SK-N-SH treated with all-trans-retinoic acid at 6 μM for 48 hours (cell line): ENCODE results near the gene ACKR4.
"Not testable (repeated sequence)": the region's sequence is repeated elsewhere in the genome, so short reads cannot be mapped to it uniquely, and the experiment has no call there.

Source experiments
- ATAC-seq: fragments of 200-7000 bp; cut with Tn5 transposase; 3 replicates; pipeline ENCODE4 v1.9.1; 2020; ENCODE audit warnings: mild to moderate bottlenecking, moderate library complexity
- BACH2 ChIP-seq: fragments of 250-450 bp; sonication (Bioruptor Pico); IDR thresholded peaks from 2 replicates; pipeline ENCODE4 v1.9.0; 2021; ENCODE audit warnings: mild to moderate bottlenecking, borderline replicate concordance
- CREB5 ChIP-seq: fragments of 250-450 bp; sonication (Bioruptor Pico); IDR thresholded peaks from 2 replicates; pipeline ENCODE4 v1.5.1; 2020; ENCODE audit warnings: low read depth, mild to moderate bottlenecking, moderate library complexity
- GLIS3 ChIP-seq: fragments of 250-450 bp; sonication (Bioruptor Pico); IDR thresholded peaks from 2 replicates; pipeline ENCODE4 v1.5.0; 2020; ENCODE audit warnings: mild to moderate bottlenecking, moderate library complexity
- ISL1 ChIP-seq: fragments of 250-450 bp; sonication (Bioruptor Pico); IDR thresholded peaks from 2 replicates; pipeline ENCODE4 v2.1.2; 2022; ENCODE audit warnings: mild to moderate bottlenecking, moderate library complexity
- PATZ1 ChIP-seq: fragments of 250-450 bp; sonication (Bioruptor Pico); IDR thresholded peaks from 2 replicates; pipeline ENCODE4 v1.8.0; 2020; ENCODE audit warnings: mild to moderate bottlenecking, moderate library complexity, borderline replicate concordance
- POU6F1 ChIP-seq: fragments of 250-450 bp; sonication (Bioruptor Pico); IDR thresholded peaks from 2 replicates; pipeline ENCODE4 v1.8.0; 2021; ENCODE audit warnings: low read depth, mild to moderate bottlenecking, moderate library complexity, borderline replicate concordance
- PPARA ChIP-seq: fragments of 250-450 bp; sonication (Bioruptor Pico); IDR thresholded peaks from 2 replicates; pipeline ENCODE4 v1.5.0; 2020; ENCODE audit warnings: mild to moderate bottlenecking, borderline replicate concordance
- RARB ChIP-seq: fragments of 250-450 bp; sonication (Bioruptor Pico); IDR thresholded peaks from 2 replicates; pipeline ENCODE4 v1.8.0; 2021; ENCODE audit warnings: mild to moderate bottlenecking, moderate library complexity
- SNAI2 ChIP-seq: fragments of 250-450 bp; sonication (Bioruptor Pico); IDR thresholded peaks from 2 replicates; pipeline ENCODE4 v1.5.0; 2020; ENCODE audit warnings: mild to moderate bottlenecking, moderate library complexity
- TCF4 ChIP-seq: fragments of 250-450 bp; sonication (Bioruptor Pico); IDR thresholded peaks from 2 replicates; pipeline ENCODE4 v1.8.0; 2021; ENCODE audit warnings: mild to moderate bottlenecking, moderate library complexity, borderline replicate concordance
- TSHZ2 ChIP-seq: fragments of 250-450 bp; sonication (Bioruptor Pico); IDR thresholded peaks from 2 replicates; pipeline ENCODE4 v1.5.0; 2020; ENCODE audit warnings: mild to moderate bottlenecking, moderate library complexity
- ZFP30 ChIP-seq: fragments of 450-650 bp; formaldehyde crosslinking; IDR thresholded peaks from 2 replicates; pipeline ENCODE4 v1.5.0; 2022; ENCODE audit warnings: mild to moderate bottlenecking, moderate library complexity
- ZNF565 ChIP-seq: fragments of 450-650 bp; formaldehyde crosslinking; conservative IDR thresholded peaks from 2 replicates; pipeline ENCODE4 v1.5.0; 2020; ENCODE audit warnings: low read depth, mild to moderate bottlenecking, moderate library complexity
- ZNF70 ChIP-seq: fragments of 450-650 bp; formaldehyde crosslinking; IDR thresholded peaks from 2 replicates; pipeline ENCODE4 v1.5.0; 2020; ENCODE audit warnings: mild to moderate bottlenecking, moderate library complexity

Gene ACKR4

DNA sequence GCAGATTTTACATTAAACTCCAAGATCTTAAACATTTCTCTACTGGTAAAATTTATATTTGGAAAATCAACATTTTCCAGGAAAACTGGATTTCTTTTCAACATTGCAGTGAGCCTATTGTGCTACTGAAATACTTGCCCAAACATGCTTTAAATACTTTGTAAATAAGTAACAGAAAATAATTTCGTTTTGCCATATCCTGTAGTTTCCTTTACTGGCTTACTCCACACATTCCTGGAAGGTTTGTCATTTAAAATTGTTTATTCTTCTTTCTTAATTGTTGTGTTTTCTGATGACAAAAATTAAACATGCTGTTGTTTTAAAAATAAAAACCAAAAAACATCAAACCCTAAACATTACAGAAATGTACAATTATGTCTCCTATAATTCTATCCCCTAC lies 40.5 kb downstream of the ACKR4 start:
- peak; percentile 84 for ATAC-seq
- TF ChIP-seq GLIS3 (CRISPR knock-in tag) (no peak), ZFP30 (CRISPR knock-in tag) (no peak), RARB (no peak), CREB5 (CRISPR knock-in tag) (no peak), ISL1 (CRISPR knock-in tag) (no peak), ZNF565 (CRISPR knock-in tag) (no peak), BACH2 (no peak)
- TF ChIP-seq, all 23 proteins: peak for 0

GRCh38 chr3:132638706-132639105 lies 41.6 kb downstream of the ACKR4 start:
- ATAC-seq: no peak
- TF ChIP-seq GLIS3 (CRISPR knock-in tag) (no peak), CREB5 (CRISPR knock-in tag) (no peak), ZNF565 (CRISPR knock-in tag) (no peak), ZFP30 (CRISPR knock-in tag) (no peak)

GRCh38 chr3:132641427-132641826 lies 44.4 kb downstream of the ACKR4 start:
- not testable (repeated sequence) for ATAC-seq

DNA sequence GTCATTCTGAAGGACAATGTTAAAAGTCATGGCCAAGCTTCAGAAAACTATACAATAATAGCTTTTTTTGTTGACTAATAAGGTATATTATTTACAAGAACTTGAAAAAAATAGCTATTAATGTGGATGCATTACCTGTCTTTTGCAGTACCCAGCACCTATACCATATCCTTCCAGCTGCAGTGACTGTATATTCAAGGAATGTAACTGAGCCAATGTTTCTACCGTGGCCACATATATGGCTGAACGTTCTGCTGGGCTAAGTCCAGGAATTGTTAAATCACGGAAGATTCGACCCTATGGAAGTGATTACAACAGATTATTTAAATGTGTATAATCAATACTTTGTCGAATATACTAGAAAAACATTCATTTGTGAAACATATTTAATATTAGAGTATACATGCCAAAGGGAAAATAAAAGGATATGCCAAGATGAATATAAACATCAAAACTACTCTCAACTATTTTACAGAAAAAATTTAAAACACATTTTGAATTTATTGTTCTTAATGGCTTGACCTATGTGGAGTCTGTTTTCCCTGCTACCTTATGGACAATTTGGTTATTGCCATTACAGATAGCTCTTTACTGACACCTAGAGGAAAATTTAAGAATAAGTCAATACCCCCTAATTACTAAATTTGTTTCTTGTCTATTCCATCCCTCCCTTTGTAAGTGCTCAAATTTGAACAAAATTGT lies 44.9 kb downstream of the ACKR4 start:
- no peak for TF ChIP-seq TCF4
- TF ChIP-seq PPARA (CRISPR knock-in tag): no peak
- TF ChIP-seq ZNF70 (CRISPR knock-in tag): peak; percentile 86
- peak; percentile 74 for ATAC-seq

DNA sequence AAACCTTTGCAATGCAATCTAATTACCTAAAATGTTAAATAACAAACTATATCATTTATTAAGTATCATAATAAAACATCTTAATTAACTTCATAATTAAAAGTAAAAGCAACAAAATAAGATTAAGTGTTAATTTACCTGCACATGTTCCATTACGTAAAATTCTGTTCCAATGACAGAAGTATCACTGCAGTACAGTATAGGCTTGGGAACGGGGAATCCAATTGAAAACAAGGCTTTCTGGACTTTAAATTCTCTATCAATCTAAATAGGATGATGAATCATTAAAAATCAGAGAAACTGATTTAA lies 45.4 kb downstream of the ACKR4 start:
- ATAC-seq: no peak
- TF ChIP-seq PATZ1 (CRISPR knock-in tag) (no peak), TSHZ2 (CRISPR knock-in tag) (no peak)

- no peak for TF ChIP-seq RARB
- TF ChIP-seq ZNF70 (CRISPR knock-in tag): no peak
- no peak for TF ChIP-seq SNAI2 (CRISPR knock-in tag)
- TF ChIP-seq POU6F1 (CRISPR knock-in tag): no peak
- TF ChIP-seq ZNF565 (CRISPR knock-in tag): no peak
- ATAC-seq: no peak
Observed at GRCh38 chr3:132643366-132643765, 46.3 kb downstream of the ACKR4 start.
